Liver (tissue), 9 donors: ENCODE results near the gene KRTAP10-3. TPM values are rescaled to one million over a fixed set of nuclear protein-coding genes. Genes with fewer than 3 reads are reported as not detected.

Experiments used
- DNase-seq: peaks from one replicate; pipeline ENCODE4 v3.0.0-alpha.2; 2017; ENCODE audit warnings: low spot score
- H3K27ac ChIP-seq, 2 donors: one replicate each; pipeline ENCODE4 v1.7.0; 2013; ENCODE audit warnings: inconsistent platforms in 2 of 2, low read length in 2 of 2, control low read depth in 1 of 2, low read depth in 1 of 2, mild to moderate bottlenecking in 1 of 2
- H3K27me3 ChIP-seq, 4 donors: one replicate each; pipeline versions ENCODE4 v1.6.1 to v1.7.0; 2013; ENCODE audit warnings: low read length in 3 of 4, inconsistent platforms in 1 of 4, mild to moderate bottlenecking in 1 of 4, moderate library complexity in 1 of 4; ENCODE audit not compliant: control insufficient read depth in 4 of 4, insufficient read depth in 4 of 4
- H3K36me3 ChIP-seq, 4 donors: one replicate each; pipeline versions ENCODE4 v1.6.1 to v1.7.0; 2013; ENCODE audit warnings: low read length in 3 of 4, mild to moderate bottlenecking in 3 of 4, low read depth in 1 of 4, moderate library complexity in 1 of 4; ENCODE audit not compliant: control insufficient read depth in 4 of 4, insufficient read depth in 3 of 4
- H3K4me1 ChIP-seq, 4 donors: one replicate each; pipeline versions ENCODE4 v1.6.1 to v1.7.0; 2013; ENCODE audit warnings: low read length in 3 of 4, mild to moderate bottlenecking in 3 of 4, moderate library complexity in 1 of 4; ENCODE audit not compliant: control insufficient read depth in 4 of 4, insufficient read depth in 4 of 4
- H3K4me3 ChIP-seq, 3 donors: one replicate each; pipeline versions ENCODE4 v1.6.1 to v1.7.0; 2013; ENCODE audit warnings: low read length in 3 of 3, control low read depth in 1 of 3, low read depth in 1 of 3, mild to moderate bottlenecking in 1 of 3
- H3K9ac ChIP-seq, 2 donors: one replicate each; pipeline ENCODE4 v1.7.0; 2013; ENCODE audit warnings: low read length in 2 of 2, mild to moderate bottlenecking in 2 of 2, moderate library complexity in 2 of 2, control low read depth in 1 of 2, low read depth in 1 of 2
- H3K9me3 ChIP-seq, 4 donors: one replicate each; pipeline versions ENCODE4 v1.6.1 to v1.7.0; 2013; ENCODE audit warnings: low read length in 3 of 4; ENCODE audit not compliant: control insufficient read depth in 4 of 4
- ATF3 ChIP-seq: IDR thresholded peaks from 2 replicates; pipeline ENCODE4 v1.6.1; 2016; ENCODE audit warnings: antibody characterized with exemption
- CTCF ChIP-seq: fragments of 150-350 bp; IDR thresholded peaks from 2 replicates; pipeline ENCODE4 v1.5.1; 2017; ENCODE audit warnings: improper control_type of control experiment, low read depth, low read length; ENCODE audit not compliant: missing input control
- EGR1 ChIP-seq, 2 donors: IDR thresholded peaks; 2 replicates each; pipeline ENCODE4 v1.6.1; 2016 to 2018; ENCODE audit warnings: antibody characterized with exemption in 2 of 2, low read depth in 2 of 2
- FOXA1 ChIP-seq: IDR thresholded peaks from 2 replicates; pipeline ENCODE4 v1.6.1; 2016; ENCODE audit warnings: antibody characterized with exemption
- FOXA2 ChIP-seq: IDR thresholded peaks from 2 replicates; pipeline ENCODE4 v1.6.1; 2016; ENCODE audit warnings: antibody characterized with exemption
- GABPA ChIP-seq, 2 donors: IDR thresholded peaks in 1 of 2; conservative IDR thresholded peaks in 1 of 2; 2 replicates each; pipeline ENCODE4 v1.6.1; 2016; ENCODE audit warnings: antibody characterized with exemption in 2 of 2, mild to moderate bottlenecking in 1 of 2, moderate library complexity in 1 of 2
- HNF4A ChIP-seq, 2 donors: conservative IDR thresholded peaks; 2 replicates each; pipeline ENCODE4 v1.6.1; 2016; ENCODE audit warnings: antibody characterized with exemption in 2 of 2, mild to moderate bottlenecking in 2 of 2
- HNF4G ChIP-seq: IDR thresholded peaks from 2 replicates; pipeline ENCODE4 v1.6.1; 2016; ENCODE audit warnings: antibody characterized with exemption
- JUND ChIP-seq, 2 donors: IDR thresholded peaks; 2 replicates each; pipeline ENCODE4 v1.6.1; 2016; ENCODE audit warnings: antibody characterized with exemption in 2 of 2
- MAX ChIP-seq: IDR thresholded peaks from 2 replicates; pipeline ENCODE4 v1.6.1; 2016; ENCODE audit warnings: antibody characterized with exemption
- NR2F2 ChIP-seq: IDR thresholded peaks from 2 replicates; pipeline ENCODE4 v1.6.1; 2016; ENCODE audit warnings: antibody characterized with exemption
- RAD21 ChIP-seq, 2 donors: IDR thresholded peaks; 2 replicates each; pipeline ENCODE4 v1.6.1; 2016; ENCODE audit warnings: antibody characterized with exemption in 2 of 2, mild to moderate bottlenecking in 2 of 2
- REST ChIP-seq: IDR thresholded peaks from 2 replicates; pipeline ENCODE4 v1.6.1; 2016; ENCODE audit warnings: antibody characterized with exemption, mild to moderate bottlenecking
- RXRA ChIP-seq, 2 donors: IDR thresholded peaks; 2 replicates each; pipeline ENCODE4 v1.6.1; 2017 to 2018; ENCODE audit warnings: antibody characterized with exemption in 2 of 2, mild to moderate bottlenecking in 1 of 2
- SP1 ChIP-seq: IDR thresholded peaks from 2 replicates; pipeline ENCODE4 v1.6.1; 2018; ENCODE audit warnings: antibody characterized with exemption, mild to moderate bottlenecking
- TAF1 ChIP-seq: conservative IDR thresholded peaks from 2 replicates; pipeline ENCODE4 v1.6.1; 2016; ENCODE audit warnings: antibody characterized with exemption, mild to moderate bottlenecking
- YY1 ChIP-seq: IDR thresholded peaks from 2 replicates; pipeline ENCODE4 v1.6.1; 2016; ENCODE audit warnings: antibody characterized with exemption, mild to moderate bottlenecking
- ZBTB33 ChIP-seq: IDR thresholded peaks from 2 replicates; pipeline ENCODE4 v1.6.1; 2016; ENCODE audit warnings: antibody characterized with exemption
- WGBS: extraction: QIAGEN DNeasy Blood & Tissue Kit; methylation state at CpG from one replicate; pipeline ENCODE4 v1.1.7; 2013; 5-methylcytosine and 5-hydroxymethylcytosine counted together
- polyA plus RNA-seq, 2 donors: library from polyadenylated mRNA; stranded (reverse) in 1 of 2; unstranded in 1 of 2; fragments of 200-250 nt in 1 of 2; fragments of >200 nt in 1 of 2; fragmentation: Nextera tagmentation in 1 of 2; extraction: Ambion mirVana in 1 of 2; gene quantifications; one replicate each; pipeline versions ENCODE4 v1.2.1 to v1.2.3, GENCODE V29; 2013 to 2015
- total RNA-seq, 2 donors: library from RNA; depleted of rRNA; stranded (reverse); fragments of >200 nt; gene quantifications; one replicate each; pipeline ENCODE4 v1.2.3, GENCODE V29; 2014
- donor health status: healthy.
- donor health status: healthy.
- donor health status: healthy.
- donor health status: healthy.
- donor health status: healthy.

KRTAP10-3 gene
- total and polyA plus RNA-seq, 4 donors: not detected

- 86% methylated on average over 30 of the region's 30 CpGs for WGBS
- Histone ChIP-seq H3K9me3 (no peaks in the 10 kb centered on the region), H3K9ac (no peak overlapping the region), H3K4me3 (no peak overlapping the region), H3K4me1 (no peaks in the 10 kb centered on the region), H3K36me3 (no peaks in the 10 kb centered on the region), H3K27me3 (no peaks in the 10 kb centered on the region), H3K27ac (no peak overlapping the region)
- no peak for TF ChIP-seq TAF1
- DNase-seq: no peak
These were observed 26.7 kb downstream of the KRTAP10-3 start for GRCh38 chr21:44531606-44532564.

GRCh38 chr21:44530903-44531605 is 27.5 kb downstream of the KRTAP10-3 start:
- H3K27ac ChIP-seq: no peak overlapping the region
- no peak overlapping the region for H3K9ac ChIP-seq
- H3K36me3 ChIP-seq: no peaks in the 10 kb centered on the region
- 82% methylated on average over 23 of the region's 23 CpGs for WGBS
- TF ChIP-seq FOXA1 (no peak), ATF3 (no peak), EGR1 (IDR thresholded peaks at IDR 0.05; ENCODE audit: low read depth in 2 of 2) (no peak), ZBTB33 (no peak), MAX (no peak), RAD21 (IDR thresholded peaks at IDR 0.05) (no peak), RXRA (IDR thresholded peaks at IDR 0.05) (no peak), YY1 (no peak), JUND (IDR thresholded peaks at IDR 0.05) (no peak), REST (no peak), HNF4G (no peak), FOXA2 (no peak), CTCF (no peak), SP1 (no peak), HNF4A (conservative IDR thresholded peaks at IDR 0.05) (no peak), NR2F2 (no peak), TAF1 (no peak), GABPA (IDR thresholded peaks at IDR 0.05 in 1 of 2, conservative IDR thresholded peaks at IDR 0.05 in 1 of 2) (no peak)
- no peak for DNase-seq
- H3K9me3 ChIP-seq: no peaks in the 10 kb centered on the region
- H3K27me3 ChIP-seq: no peaks in the 10 kb centered on the region
- H3K4me1 ChIP-seq: no peaks in the 10 kb centered on the region
- no peak overlapping the region for H3K4me3 ChIP-seq
